ENCODE results near the gene F8. TPM values are rescaled to one million over a fixed set of nuclear protein-coding genes. Genes with fewer than 3 reads are reported as not detected.

Gene F8
- total and polyA plus RNA-seq, 8 donors = 2.5 to 22.0 (median 8.5) TPM

DNA sequence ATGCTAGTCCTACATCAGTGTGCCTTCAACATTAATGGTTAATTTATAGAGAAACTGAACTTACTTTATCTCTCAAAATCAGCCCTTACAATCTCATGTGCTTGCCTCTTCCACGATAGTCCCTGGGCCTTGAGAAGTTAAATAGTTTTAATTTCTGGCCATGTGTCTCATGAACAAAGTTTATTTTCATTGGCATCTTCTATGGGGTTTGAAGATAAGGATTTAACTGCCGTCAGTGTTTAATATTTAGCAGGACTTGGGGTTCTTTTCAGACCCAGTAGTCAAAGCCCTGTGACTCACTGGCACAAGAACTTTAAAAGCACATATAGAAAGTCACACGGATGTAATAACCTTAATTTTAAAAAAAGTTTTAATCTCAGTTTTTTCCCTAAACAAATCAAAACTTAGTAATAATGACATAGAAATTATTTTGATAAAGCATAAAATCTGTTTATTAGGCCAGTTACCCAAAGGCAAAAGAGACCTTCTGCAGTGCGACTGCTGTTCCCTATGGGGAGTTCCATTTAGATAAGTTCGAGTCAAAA, 207.2 kb downstream of the F8 start:
- TF ChIP-seq, protein P1, sequence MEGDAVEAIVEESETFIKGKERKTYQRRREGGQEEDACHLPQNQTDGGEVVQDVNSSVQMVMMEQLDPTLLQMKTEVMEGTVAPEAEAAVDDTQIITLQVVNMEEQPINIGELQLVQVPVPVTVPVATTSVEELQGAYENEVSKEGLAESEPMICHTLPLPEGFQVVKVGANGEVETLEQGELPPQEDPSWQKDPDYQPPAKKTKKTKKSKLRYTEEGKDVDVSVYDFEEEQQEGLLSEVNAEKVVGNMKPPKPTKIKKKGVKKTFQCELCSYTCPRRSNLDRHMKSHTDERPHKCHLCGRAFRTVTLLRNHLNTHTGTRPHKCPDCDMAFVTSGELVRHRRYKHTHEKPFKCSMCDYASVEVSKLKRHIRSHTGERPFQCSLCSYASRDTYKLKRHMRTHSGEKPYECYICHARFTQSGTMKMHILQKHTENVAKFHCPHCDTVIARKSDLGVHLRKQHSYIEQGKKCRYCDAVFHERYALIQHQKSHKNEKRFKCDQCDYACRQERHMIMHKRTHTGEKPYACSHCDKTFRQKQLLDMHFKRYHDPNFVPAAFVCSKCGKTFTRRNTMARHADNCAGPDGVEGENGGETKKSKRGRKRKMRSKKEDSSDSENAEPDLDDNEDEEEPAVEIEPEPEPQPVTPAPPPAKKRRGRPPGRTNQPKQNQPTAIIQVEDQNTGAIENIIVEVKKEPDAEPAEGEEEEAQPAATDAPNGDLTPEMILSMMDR (IDR thresholded peaks at IDR 0.05) = no peak
- peak; percentile 49 for FAIRE-seq
- WGBS, 2 donors = 41 to 49% methylated on average over 5 of the region's 5 CpGs
- DNase-seq = no peak
- no peak overlapping the region for H3K4me3 ChIP-seq
- peaks cover 0 to 2% (median 0%) of the 10 kb centered on the region in 4 donors for H3K27me3 ChIP-seq
- peak in 1 of 4 donors; percentile 30 for ATAC-seq
- H3K36me3 ChIP-seq = no peaks in the 10 kb centered on the region
- no peaks in the 10 kb centered on the region for H3K9me3 ChIP-seq
- H3K4me1 ChIP-seq = no peaks in the 10 kb centered on the region
- intact Hi-C loops (cut with DNase I) = no loop called here
- H3K27ac ChIP-seq = no peak overlapping the region

DNA sequence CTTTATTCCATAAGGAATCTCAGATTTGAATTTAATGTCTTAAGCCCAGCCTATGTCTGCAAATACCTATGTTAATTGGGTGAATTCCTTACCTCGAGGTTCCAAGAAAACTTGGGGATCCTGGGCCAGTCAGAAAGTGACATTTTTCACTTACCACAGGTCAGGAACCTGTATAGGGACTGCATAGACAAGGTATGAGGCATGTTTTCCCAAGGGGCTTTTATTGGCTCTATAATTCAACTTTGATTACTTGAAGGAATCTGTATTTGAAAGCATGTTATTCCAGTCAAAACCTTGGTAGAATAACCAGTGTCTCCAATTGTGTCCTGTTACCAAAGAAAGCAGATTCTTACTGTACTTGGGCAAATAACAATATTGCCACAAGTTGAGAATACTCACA, 208.7 kb downstream of the F8 start:
- TF ChIP-seq, protein P1 (IDR thresholded peaks at IDR 0.05) = no peak
- Histone ChIP-seq H3K4me3 (no peak overlapping the region), H3K27me3 (no peaks in the 10 kb centered on the region), H3K36me3 (no peaks in the 10 kb centered on the region), H3K27ac (no peak overlapping the region), H3K9me3 (no peaks in the 10 kb centered on the region), H3K4me1 (no peaks in the 10 kb centered on the region)
- no peak for ATAC-seq
- 15 to 47% methylated on average over 1 of the region's 1 CpG for WGBS, 2 donors
- intact Hi-C loops (cut with DNase I) = no loop called here
- no peak for FAIRE-seq
- no peak for DNase-seq

DNA sequence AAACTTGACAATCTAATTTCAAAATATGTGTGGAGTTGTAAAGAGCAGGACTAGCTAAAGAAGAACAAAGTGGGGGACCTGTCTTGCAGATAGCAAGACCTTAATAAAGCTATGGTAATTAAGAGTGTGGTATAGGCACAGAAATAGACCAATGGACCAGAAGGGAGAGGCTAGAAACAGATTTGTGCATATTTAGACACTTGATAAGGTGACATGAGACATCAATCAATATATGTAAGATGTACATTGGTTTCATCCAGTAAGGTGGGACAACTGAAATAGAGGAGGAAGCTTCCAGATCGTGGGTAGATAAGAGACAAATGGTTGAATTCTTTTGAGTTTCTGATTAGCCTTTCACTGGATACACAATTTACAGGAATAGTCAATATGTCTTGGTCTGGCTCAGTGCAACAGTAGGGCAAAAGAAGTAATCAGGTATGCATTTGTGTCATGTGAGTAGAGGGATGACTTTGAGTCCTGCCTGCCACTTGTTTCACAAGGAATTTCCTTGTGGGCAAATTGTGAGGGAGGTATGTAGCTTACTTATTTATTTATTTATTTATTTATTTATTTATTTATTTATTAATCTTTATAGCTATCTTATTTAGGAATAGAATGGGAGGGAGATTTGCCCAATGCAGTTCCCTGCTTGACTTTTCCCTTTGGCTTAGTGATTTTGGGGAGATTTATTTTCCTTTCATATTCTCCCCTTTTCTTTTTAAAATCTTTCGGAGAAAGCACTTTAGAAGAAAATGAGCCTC, 210.0 kb downstream of the F8 start:
- 68 to 72% methylated on average over 2 of the region's 2 CpGs for WGBS, 2 donors
- Histone ChIP-seq H3K27me3 (no peaks in the 10 kb centered on the region), H3K4me3 (no peak overlapping the region), H3K36me3 (no peaks in the 10 kb centered on the region), H3K27ac (no peak overlapping the region), H3K4me1 (no peaks in the 10 kb centered on the region), H3K9me3 (no peaks in the 10 kb centered on the region)
- intact Hi-C loops (cut with DNase I) = no loop called here
- TF ChIP-seq, protein P1 (IDR thresholded peaks at IDR 0.05) = no peak
- DNase-seq = no peak
- FAIRE-seq = no peak
- no peak for ATAC-seq

DNA sequence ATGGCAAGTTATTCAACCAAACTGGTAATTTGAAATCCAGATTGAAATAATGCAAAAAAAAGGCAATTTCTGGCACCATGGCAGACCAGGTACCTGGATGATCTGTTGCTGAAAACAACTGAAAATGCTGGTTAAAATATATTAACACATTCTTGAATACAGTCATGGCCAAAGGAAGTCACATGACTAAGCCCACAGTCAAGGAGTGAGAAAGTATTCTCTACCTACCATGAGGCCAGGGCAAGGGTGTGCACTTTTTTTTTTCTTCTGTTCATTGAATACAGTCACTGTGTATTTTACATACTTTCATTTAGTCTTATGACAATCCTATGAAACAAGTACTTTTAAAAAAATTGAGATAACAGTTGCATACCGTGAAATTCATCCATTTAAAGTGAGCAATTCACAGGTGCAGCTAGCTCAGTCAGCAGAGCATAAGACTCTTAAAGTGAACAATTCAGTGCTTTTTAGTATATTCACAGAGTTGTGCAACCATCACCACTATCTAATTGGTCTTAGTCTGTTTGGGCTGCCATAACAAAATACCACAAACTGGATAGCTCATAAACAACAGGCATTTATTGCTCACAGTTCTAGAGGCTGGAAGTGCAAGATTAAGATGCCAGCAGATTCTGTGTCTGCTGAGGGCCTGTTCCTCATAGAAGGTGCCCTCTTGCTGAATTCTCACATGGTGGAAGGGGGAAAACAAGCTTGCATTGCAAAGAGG, 212.4 kb downstream of the F8 start:
- no peaks in the 10 kb centered on the region for H3K4me1 ChIP-seq
- H3K36me3 ChIP-seq = no peaks in the 10 kb centered on the region
- H3K27ac ChIP-seq = no peak overlapping the region
- no peak overlapping the region for H3K4me3 ChIP-seq
- 66 to 81% methylated on average over 1 of the region's 1 CpG for WGBS, 2 donors
- TF ChIP-seq, protein P1 (IDR thresholded peaks at IDR 0.05) = no peak
- ATAC-seq = no peak
- no peak for DNase-seq
- intact Hi-C loops (cut with DNase I) = no loop called here
- no peaks in the 10 kb centered on the region for H3K9me3 ChIP-seq
- H3K27me3 ChIP-seq = no peaks in the 10 kb centered on the region
- FAIRE-seq = no peak

Measured in pancreas (tissue), 10 donors.